HG02623 (cell line): ENCODE measurements around the gene CDC42BPB.

ENCODE experiments used
- ATAC-seq: cut with Tn5 transposase; IDR thresholded peaks from one replicate; pipeline ENCODE4 v1.9.1; 2021; ENCODE audit warnings: moderate library complexity; ENCODE audit not compliant: unreplicated experiment

CDC42BPB gene

GRCh38 chr14:103074729-103075367 lies 17.5 kb upstream of the CDC42BPB start:
- no peak for ATAC-seq

- ATAC-seq = no peak
These were observed 16.8 kb upstream of the CDC42BPB start for GRCh38 chr14:103073876-103074728.

DNA sequence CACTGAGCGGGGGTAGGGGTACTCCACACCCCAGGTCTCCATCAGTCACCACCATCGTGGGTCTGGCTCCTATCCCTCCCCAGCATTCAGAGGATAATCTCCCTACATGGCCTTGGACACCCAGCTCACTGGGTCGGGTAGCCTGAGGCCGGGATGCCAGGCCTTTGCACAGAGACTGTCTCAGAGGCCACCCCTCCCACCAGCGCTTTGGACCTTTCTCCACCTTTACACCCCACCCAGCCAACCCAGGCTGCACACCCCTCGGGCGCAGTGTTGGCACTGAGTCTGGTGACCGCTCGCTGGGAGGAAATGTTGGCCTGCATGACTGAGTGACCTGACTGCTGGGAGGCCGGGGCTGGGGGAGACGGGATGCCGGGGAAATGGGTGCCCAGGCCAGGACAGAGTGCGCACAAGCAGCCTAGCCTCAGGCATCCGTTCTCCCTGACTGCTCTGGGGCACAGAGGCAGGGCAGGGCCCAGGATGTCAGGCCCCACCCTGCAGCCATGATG lies 16.1 kb upstream of the CDC42BPB start:
- ATAC-seq = no peak

DNA sequence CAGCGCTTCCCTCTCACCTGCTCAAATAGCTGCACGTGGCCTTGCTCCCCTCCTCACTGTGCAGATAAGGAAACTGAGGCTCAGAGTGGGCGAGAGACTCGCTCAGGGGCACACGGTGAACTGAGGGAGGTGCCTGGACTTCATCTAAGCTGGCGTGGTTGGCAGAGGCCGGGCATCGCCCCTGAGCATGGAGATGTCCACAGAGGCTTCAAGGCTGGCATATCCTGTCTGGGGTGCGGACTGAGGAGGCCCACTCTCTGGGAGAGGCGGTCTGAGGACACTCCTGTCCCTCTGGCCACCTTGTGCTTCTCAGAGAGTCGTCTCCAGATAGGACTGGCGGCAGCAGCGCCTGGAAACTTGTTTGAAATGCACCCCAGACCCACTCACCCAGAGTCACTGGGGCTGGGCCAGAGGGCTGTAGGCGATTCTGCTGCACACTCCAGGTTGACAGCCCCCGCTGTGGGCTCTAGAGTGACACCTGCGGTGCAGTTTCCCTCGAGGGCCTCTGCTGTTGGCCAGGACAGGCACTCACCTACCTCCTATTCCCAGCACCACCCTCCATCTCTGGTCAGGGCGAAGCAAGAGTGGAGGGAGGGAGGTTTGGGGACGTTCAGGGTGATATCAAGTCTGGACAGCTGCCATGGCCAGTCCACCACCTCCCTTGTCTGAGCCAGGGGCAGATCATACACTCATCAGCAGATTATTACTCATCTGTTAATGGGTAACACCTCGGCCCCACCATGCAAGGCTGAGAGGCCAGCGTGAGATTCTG lies 15.4 kb upstream of the CDC42BPB start:
- ATAC-seq = no peak

DNA sequence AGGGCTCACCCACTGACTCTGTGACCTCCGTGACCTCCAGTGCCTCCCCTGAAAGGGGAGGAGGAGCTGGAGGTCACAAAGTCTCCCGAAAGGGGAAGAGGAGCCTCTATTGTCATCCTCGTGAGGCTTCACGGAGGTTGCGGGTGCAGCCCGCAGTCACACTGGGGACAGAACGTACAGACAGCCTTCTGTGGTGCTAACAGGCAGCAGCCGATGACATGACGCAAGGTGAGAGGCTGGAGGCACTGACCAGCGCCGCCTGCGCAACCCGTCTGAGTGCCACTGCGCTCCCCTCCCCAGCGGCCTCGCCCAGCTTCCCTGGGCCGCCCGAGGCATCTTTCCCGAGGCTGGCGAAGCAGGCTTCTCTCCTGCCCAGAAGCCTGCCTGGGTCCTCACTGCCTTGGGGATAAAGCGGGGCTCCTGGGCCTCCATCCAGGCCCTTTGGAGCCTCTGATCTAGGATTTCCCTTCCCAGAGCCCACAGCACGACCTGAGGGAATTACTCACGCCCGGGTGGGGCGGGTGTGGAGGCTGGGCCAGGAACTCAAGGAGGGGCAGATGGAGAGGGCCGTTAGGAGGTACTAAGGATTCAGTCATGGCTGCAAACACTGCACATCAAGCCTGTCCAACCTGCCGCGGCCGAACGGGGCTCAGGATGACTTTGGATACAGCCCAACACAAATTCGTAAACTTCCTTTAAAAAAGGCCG lies 14.3 kb upstream of the CDC42BPB start:
- ATAC-seq = no peak

DNA sequence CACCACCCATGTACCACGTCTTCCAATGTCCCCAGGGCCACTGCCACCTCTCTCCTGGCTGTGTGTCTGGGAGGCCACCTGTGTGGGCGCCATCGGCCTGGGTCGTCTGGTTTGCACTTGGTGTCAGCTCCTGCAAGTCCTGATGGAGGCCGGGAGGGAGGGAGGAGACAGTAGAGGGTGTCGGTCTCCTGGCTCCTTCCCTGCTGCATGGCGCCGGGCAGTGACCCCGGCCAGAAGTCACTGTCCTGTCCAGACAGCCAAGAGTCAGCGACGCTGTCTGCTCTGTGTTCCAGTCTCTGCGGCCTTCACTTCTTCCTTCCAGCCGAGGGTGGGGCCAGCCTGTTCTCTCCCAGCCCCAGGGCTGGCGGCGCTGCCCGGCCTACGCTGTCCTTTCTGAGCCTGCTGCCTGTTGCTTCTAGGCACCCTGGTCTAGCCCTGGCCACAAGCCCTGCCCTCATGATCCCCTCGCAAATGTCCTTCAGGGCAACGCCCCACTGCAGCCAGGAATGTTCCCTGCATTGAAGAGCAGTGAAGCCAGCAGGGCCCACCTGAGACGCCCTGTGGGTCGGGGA lies 13.7 kb upstream of the CDC42BPB start:
- no peak for ATAC-seq

- no peak for ATAC-seq
These were observed 13.0 kb upstream of the CDC42BPB start for GRCh38 chr14:103070263-103070885.

- no peak for ATAC-seq
These were observed 11.2 kb upstream of the CDC42BPB start for GRCh38 chr14:103068351-103069073.

GRCh38 chr14:103067231-103067954 lies 10.0 kb upstream of the CDC42BPB start:
- ATAC-seq = no peak

DNA sequence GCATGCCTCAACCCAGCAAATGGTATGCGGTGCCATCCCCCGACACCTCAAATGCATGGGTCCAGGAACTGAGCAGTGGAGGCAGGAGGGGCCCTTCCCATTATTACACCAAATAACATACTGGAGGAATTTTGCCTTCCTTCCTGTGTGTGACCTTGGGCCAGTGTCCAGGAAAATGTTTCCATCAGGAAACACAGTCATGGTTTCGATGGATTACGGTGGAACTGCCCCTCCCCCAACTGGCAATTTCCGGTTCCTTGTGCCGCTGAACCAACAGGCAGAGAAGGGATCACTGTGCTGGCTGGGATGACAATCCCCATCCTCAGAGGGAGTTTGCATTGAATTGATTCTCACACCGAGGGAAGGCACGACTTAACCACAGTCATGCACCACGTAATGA lies 9.1 kb upstream of the CDC42BPB start:
- no peak for ATAC-seq

GRCh38 chr14:103065861-103066260 lies 8.5 kb upstream of the CDC42BPB start:
- no peak for ATAC-seq

GRCh38 chr14:103064978-103065377 lies 7.6 kb upstream of the CDC42BPB start:
- no peak for ATAC-seq

- no peak for ATAC-seq
These were observed 7.1 kb upstream of the CDC42BPB start for GRCh38 chr14:103064436-103064835.

- ATAC-seq = no peak
These were observed 4.2 kb upstream of the CDC42BPB start for GRCh38 chr14:103061482-103061976.

- ATAC-seq = no peak
These were observed 2.2 kb upstream of the CDC42BPB start for GRCh38 chr14:103059556-103059955.

GRCh38 chr14:103058164-103059055 lies 1.1 kb upstream of the CDC42BPB start:
- ATAC-seq = peak; percentile 1

GRCh38 chr14:103057028-103057371 lies 349 bp downstream of the CDC42BPB start:
- ATAC-seq = no peak
